ENCODE results near the gene PRTN3. TPM values are rescaled to one million over a fixed set of nuclear protein-coding genes. Genes with fewer than 3 reads are reported as not detected.
A peak's percentile ranks its signal among the peaks of the same experiment; 100 is the strongest.

The PRTN3 gene, protein sequence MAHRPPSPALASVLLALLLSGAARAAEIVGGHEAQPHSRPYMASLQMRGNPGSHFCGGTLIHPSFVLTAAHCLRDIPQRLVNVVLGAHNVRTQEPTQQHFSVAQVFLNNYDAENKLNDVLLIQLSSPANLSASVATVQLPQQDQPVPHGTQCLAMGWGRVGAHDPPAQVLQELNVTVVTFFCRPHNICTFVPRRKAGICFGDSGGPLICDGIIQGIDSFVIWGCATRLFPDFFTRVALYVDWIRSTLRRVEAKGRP
- total RNA-seq (under 1 TPM in 1 of 7 donors, not detected in 6; 0.41 TPM), polyA plus RNA-seq (not detected)
- long read RNA-seq, donor 1: 0 reads
- long read RNA-seq, donor 2: 0 reads
- long read RNA-seq, donor 3: 0 reads

DNA sequence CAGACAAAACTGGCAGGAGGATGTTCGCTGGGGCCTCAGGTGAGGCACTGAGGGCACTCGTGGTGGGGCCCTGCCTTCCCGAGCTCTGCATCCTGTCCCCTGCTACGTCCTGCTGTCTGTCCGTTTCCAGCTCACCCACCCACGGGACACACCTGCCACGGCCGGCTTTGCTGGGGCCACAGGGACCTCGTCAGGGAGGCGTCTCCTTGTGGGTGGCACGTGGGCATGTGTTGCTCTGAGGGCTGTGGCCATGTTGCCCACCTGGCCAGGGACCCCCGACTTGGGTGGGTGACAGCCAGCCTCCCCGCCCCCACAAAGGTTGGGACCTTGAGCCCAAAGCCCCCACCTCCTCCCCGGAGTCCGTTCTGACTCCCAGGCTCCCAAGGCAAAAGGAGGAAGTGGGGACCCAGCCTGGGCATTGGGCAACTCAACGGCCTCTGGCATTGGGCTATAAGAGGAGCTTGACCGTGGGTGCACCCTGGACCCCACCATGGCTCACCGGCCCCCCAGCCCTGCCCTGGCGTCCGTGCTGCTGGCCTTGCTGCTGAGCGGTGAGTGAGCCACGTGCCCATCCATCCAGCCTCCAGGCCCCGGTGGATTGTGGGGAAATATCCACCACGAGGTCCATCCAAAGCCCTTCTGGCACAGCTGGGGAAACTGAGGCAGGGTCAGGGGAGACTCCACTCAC lies at the start of gene PRTN3:
Gene PRTN3 (plus strand): TSS at position 481 of the 688 bp plus-strand sequence. CDS start 10 bp downstream, at position 491.
- no peak within 1 kb of the TSS for H3K27ac ChIP-seq
- H3K27me3 ChIP-seq: peaks cover 6% of the 10 kb centered on the region
- TF ChIP-seq POLR2A (IDR thresholded peaks at IDR 0.05): no peak
- TF ChIP-seq EP300 (IDR thresholded peaks at IDR 0.05): no peak
- TF ChIP-seq, protein P1, sequence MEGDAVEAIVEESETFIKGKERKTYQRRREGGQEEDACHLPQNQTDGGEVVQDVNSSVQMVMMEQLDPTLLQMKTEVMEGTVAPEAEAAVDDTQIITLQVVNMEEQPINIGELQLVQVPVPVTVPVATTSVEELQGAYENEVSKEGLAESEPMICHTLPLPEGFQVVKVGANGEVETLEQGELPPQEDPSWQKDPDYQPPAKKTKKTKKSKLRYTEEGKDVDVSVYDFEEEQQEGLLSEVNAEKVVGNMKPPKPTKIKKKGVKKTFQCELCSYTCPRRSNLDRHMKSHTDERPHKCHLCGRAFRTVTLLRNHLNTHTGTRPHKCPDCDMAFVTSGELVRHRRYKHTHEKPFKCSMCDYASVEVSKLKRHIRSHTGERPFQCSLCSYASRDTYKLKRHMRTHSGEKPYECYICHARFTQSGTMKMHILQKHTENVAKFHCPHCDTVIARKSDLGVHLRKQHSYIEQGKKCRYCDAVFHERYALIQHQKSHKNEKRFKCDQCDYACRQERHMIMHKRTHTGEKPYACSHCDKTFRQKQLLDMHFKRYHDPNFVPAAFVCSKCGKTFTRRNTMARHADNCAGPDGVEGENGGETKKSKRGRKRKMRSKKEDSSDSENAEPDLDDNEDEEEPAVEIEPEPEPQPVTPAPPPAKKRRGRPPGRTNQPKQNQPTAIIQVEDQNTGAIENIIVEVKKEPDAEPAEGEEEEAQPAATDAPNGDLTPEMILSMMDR (IDR thresholded peaks at IDR 0.05): no peak
- DNase-seq: no peak
- no peak within 1 kb of the TSS for H3K4me3 ChIP-seq
- intact Hi-C loops (cut with DNase I): loop anchor here in 1 of 4 donors (10.0 kb wide), 1 partner anchor 86 kb away; the partner anchor contains the start of gene MISP
- 69 to 82% (median 74%) methylated on average over 20 to 24 of the region's 24 CpGs for WGBS, 3 donors
- no peaks in the 10 kb centered on the region for H3K36me3 ChIP-seq
- H3K9me3 ChIP-seq: no peaks in the 10 kb centered on the region
- peaks cover 11% of the 10 kb centered on the region for H3K4me1 ChIP-seq (ENCODE audit: insufficient read depth)

DNA sequence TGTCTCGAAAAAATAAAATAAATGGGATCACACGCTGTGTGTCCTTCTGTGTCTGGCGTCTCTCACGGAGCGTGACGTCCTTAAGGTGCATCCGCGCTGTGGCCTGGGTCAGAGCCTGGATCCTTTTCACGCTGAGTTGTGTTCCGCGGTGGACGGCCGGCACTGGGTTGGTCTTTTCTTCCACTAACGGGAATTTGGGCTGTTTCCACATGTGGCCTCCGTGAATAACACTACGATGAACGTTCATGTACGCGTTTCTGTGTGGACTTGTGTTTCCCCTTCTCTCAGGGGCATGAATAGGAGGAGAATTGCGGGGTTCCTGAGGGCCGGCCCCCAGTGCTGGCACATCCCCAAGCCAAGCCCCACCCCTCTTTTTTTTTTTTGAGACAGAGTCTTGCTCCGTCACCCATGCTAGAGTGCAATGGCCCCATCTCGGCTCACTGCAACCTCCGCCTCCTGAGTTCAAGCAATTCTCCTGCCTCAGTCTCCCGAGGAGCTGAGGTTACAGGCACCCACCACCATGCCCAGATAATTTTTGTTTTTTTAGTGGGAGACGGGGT lies 49.7 kb upstream of the PRTN3 start:
- intact Hi-C loops (cut with DNase I): loop anchor here in 2 of 4 donors (10.0 kb wide), 1 partner anchor 124 kb away; the partner anchor contains the start of genes KISS1R (in 2 of the 2) and R3HDM4 (in 2 of the 2)
- WGBS, 3 donors: 85 to 87% (median 87%) methylated on average over 26 of the region's 26 CpGs
- TF ChIP-seq POLR2A (IDR thresholded peaks at IDR 0.05) (no peak), EP300 (IDR thresholded peaks at IDR 0.05) (no peak)
- TF ChIP-seq, protein P1 (IDR thresholded peaks at IDR 0.05): no peak
- Histone ChIP-seq H3K4me1 (ENCODE audit: insufficient read depth) (peaks cover 4% of the 10 kb centered on the region), H3K9me3 (no peaks in the 10 kb centered on the region), H3K27me3 (no peaks in the 10 kb centered on the region), H3K36me3 (no peaks in the 10 kb centered on the region), H3K4me3 (no peak overlapping the region), H3K27ac (no peak overlapping the region)
- no peak for DNase-seq

DNA sequence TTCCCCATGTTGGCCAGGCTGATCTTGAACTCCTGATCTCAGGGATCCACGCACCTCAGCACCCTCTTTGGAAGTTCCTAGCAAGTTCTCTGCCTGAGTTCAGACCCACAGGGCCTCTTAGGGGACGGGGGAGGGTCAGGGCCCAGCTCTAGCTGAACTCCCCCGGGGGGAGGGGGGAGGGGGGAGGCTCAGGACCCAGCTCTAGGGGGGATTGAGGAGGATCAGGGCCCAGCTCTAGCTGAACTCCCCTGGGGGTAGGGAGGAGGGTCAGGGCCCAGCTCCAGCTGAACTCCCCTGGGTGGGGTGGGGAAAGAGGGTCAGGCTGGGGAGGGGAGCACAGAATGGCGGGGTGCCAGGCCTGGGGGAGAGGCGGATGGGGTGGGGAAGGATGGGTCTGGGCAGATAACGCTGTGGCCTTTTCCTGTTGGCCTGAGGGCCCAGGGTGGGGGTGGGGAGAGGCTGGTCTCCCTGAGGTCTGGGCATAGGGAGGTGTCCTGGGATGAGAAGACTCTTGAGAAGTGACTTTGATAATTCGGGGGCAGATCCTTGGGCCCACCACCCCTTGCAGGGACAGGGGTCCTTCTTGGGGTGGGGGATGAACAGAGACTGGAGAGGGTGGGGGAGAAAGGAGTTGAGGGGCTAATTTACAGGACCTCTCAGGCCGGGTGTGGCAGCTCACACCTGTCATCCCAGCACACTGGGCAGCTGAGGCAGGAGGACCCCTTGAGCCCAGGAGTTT lies 49.1 kb upstream of the PRTN3 start:
- H3K36me3 ChIP-seq: no peaks in the 10 kb centered on the region
- peaks cover 5% of the 10 kb centered on the region for H3K4me1 ChIP-seq (ENCODE audit: insufficient read depth)
- H3K4me3 ChIP-seq: no peak overlapping the region
- intact Hi-C loops (cut with DNase I): loop anchor here in 2 of 4 donors (10.0 kb wide), 1 partner anchor 123 kb away; the partner anchor contains the start of genes KISS1R (in 2 of the 2) and R3HDM4 (in 2 of the 2)
- no peaks in the 10 kb centered on the region for H3K9me3 ChIP-seq
- 41 to 47% (median 41%) methylated on average over 8 of the region's 8 CpGs for WGBS, 3 donors
- no peaks in the 10 kb centered on the region for H3K27me3 ChIP-seq
- DNase-seq: peak in 1 of 5 donors; percentile 43
- H3K27ac ChIP-seq: no peak overlapping the region
- TF ChIP-seq, protein P1 (IDR thresholded peaks at IDR 0.05): no peak
- TF ChIP-seq EP300 (IDR thresholded peaks at IDR 0.05) (no peak), POLR2A (IDR thresholded peaks at IDR 0.05) (no peak)
